NCI-H446 (cell line): ENCODE measurements around the gene KISS1R.
A peak's percentile ranks its signal among the peaks of the same experiment; 100 is the strongest.

Experiments used
- DNase-seq, 2 experiments: peaks; one replicate each; lab custom pipeline; 2025; lab: John Stamatoyannopoulos, UW

Gene KISS1R

DNA sequence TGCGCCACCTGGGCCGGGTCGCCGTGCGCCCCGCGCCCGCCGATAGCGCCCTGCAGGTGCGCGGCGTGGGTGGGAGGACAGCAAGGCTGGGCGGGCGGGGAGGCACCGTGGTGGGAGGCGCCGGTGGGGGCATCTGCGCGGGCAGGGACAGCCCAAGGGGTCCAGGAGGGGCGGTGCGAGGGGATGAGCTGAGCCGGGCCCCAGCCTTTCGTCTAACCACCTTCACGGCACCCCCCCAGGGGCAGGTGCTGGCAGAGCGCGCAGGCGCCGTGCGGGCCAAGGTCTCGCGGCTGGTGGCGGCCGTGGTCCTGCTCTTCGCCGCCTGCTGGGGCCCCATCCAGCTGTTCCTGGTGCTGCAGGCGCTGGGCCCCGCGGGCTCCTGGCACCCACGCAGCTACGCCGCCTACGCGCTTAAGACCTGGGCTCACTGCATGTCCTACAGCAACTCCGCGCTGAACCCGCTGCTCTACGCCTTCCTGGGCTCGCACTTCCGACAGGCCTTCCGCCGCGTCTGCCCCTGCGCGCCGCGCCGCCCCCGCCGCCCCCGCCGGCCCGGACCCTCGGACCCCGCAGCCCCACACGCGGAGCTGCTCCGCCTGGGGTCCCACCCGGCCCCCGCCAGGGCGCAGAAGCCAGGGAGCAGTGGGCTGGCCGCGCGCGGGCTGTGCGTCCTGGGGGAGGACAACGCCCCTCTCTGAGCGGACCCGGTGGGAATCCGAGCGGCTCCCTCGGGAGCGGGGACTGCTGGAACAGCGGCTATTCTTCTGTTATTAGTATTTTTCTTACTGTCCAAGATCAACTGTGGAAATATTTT lies 3.1 kb downstream of the KISS1R start:
- DNase-seq, result no peak

DNA sequence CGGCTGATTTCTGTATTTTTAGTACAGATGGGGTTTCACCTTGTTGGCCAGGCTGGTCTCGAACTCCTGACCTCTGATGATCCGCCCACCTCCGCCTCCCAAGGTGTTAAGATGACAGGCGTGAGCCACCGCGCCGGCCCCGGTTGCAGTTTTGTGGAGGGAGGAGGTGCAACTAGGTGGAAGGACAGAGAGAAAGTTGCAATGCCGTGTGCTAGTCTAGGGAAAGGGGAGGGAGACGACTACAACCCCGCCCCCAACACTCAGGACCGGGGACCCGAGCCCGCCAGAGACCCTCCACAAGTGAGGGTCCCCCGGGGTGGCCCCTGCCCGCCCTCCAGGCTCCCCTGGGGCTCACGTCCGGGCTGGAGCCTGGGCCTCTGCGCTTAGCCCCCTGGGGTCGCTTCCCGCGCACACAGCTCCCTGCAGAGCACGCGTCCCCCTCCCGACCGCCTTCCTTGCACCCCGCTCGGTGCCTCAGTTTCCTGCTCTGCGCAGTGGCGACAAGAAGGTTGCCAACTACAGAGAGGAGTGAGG lies 7.5 kb downstream of the KISS1R start:
- DNase-seq, result no peak

DNA sequence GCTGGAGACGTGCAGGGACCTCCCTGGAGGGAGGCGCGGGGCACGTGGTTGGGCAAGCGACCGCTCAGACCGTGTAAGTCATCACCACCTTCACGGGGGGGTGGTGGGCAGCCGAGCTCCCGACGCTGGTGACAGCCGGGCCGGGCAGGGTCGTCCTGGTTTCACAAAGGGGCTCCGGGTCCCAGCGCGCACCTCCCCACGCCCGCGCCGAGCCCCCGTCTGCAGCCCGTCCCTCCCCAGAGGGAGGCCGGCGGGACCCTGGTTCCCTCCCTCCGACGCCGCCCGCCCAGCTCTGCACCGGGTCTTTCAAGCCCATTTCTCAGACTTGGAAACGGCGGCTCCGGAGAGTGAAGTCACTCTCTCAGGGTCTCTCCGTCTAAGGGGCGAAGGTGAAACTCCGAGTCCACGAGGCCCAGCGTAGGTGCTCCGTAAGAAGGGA lies 8.0 kb downstream of the KISS1R start:
- DNase-seq, result no peak

DNA sequence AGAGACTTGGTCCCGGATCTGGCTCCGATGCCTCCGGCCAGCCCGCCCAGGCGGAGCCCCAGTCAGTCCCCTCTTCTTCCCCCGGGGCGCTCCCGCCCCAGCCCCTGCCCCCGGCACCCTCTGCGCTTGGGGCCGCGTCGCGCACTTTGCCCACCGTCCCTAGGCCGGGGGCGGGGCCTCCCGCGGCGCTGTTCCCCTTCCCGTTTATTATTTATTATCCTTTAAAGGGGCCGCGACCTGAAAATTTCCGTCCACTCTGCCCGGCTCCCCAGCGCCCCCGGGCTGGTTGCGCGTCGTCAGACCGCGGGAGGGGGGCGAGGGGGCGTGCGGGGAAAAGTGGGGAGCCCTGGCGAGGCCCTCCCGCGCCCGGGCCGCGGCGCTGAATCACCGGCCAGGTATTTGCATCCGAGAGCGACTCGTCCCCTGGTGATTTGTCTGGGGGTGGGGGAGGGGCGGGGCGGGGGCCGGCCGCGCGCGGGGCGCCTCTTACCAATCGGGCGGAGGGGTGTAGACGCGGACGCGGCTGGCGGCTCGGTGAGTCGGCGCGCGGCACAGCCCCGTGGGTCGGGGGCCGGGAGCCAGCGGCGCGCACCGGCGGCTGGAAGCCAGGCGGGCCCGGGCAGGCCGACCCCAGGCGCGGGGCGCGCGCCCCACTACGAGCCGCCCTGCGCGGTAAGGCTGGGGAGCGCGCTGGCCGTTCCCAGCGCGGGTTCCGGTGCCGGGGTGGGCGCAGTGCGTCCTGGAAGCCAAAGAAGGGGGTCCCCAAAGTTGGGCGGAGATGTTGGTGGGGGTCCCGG lies 8.6 kb downstream of the KISS1R start, which contains the start of gene ARID3A:
Gene ARID3A, plus strand, starts transcription at position 510 of the 797 bp plus-strand sequence. CDS start 3,494 bp downstream, outside the sequence.
- peak; percentile 79 to 89 for DNase-seq

DNA sequence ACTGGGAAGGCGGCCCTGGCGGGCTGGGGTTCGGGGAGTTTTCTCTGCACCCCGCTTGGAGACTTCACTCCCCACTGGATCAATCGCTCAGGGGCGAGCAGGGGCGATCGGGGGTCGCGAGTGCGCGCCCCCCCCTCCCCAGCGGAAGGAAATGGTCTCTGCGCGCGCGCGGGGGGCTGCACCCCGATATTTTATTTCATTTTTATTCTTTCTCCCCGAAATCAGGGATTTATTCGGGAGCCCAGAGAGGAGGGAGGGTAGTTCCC lies 9.1 kb downstream of the KISS1R start:
- no peak for DNase-seq

DNA sequence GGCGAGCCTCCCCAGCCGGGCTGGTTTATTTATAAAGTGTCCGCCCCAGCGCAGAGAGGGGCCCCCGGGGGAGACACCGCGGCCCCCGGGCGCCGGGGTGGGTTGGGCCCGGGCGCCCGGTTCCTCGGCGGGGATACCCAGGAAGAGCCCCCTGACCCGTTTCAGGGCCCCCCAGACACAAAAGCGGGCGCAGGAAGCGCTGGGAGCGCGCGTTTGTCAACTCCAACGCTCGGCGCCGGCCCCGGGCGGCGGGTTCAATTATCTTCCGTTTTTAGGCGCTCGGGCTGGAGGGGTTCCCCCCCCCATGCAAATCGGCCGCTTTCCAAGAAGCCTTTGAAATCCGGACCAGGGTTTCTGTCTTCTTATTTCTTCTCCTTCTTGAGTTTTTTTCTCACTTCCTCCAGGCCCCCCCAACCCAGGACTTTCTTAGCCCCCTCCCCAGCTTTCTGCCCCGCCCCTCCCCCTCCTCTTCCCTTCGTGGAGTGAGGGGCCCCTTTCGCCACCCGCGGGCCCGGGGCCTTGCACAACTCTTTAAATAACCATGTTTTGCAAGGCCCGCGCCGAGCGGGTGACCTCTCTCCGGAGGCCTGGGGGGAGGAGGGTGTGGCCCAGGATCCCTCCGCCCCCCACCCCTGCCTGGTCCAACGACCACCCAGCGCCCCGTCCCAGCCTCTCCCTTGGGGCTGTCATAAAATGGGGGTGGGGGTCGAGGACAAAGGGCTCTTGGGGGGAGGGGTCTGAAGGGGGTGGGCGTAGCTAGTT lies 9.6 kb downstream of the KISS1R start:
- DNase-seq, result peak in 1 of 2 experiments; percentile 40

DNA sequence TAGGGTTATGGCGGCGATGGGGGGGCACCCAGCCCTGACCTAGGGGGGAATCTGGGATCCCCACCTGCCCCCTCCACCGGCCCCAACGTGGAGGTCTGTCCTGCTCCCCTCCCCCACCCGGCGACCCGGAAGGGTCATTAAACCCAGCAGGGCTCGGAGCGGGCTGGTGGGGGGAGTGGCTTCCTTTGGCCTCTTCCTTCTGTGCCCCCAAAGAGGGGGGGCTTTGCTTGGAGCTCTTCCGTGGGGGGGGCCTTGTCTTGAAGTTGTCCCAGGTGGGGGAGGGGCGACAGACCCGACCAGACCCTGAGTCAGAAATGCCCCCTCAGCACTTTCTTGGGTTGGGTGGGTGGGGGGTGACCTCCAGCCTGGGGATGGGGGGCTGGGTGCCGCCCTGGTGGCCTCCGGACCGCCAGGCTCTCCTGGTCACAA lies 10.2 kb downstream of the KISS1R start:
- DNase-seq, result no peak

DNA sequence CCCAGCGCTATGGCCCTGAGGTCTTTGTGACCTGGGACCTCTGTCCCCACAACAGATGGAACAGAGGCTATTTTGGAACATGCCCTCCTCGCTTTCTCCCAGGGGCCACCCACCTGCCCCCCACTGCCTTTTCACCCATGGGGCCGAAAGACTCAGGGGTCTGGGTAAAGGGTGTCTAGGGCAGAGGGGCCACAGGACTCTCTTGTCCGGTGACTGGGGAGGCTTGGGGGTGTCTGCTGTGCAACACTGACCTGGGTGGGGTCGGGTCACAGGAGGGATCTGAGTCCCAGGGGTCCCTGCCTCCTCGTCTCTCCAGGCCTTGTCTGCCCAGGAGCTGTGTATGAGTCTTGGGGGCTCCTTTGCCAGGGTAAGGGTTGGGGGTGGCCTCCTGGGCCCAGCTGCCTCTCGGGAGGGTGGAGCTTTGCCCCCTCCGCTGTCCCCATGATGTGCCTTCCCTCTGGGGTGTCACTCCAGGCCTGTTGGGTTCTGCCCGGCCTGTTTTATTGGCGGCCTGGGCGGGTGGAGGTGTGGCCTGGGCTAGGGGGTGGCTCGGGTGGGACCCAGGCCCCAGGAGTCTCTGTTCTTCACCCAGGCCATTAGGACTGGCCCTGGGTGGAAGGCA lies 10.8 kb downstream of the KISS1R start:
- DNase-seq, result no peak

DNA sequence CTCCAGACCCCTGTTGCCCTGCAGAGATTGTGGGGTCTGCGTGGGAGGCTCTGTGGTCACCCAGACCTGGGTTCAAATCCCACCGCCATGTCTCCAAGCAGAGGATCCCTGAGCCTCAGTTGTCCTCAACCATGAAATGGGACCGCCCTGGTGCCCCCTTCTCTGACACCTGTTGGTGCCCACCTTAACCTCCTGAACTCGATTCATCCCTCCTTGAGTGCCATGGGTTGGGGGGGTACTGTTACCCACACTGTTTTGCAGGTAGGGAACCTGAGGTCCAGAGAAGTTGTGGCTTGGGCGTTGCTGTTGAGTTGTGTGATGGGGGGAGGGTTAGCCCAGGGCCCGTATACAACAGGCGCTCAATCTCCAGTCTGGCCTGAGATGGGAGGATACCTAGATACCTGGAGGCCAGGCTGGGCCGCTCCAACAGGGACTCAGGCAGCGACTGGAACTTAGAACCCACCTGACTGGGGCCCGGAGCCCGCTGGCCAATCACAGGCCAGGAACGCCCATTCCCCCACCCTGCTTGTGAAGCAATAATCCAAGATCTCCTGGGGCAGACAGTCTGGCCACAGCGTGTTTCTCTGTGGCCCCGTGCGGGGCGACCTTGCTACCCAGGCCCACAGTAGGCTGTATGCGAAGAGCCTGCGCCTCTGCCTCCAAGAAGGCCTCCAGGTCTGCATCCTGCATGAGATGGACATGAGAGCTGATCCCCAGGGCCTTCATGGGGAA lies 11.5 kb downstream of the KISS1R start:
- no peak for DNase-seq

DNA sequence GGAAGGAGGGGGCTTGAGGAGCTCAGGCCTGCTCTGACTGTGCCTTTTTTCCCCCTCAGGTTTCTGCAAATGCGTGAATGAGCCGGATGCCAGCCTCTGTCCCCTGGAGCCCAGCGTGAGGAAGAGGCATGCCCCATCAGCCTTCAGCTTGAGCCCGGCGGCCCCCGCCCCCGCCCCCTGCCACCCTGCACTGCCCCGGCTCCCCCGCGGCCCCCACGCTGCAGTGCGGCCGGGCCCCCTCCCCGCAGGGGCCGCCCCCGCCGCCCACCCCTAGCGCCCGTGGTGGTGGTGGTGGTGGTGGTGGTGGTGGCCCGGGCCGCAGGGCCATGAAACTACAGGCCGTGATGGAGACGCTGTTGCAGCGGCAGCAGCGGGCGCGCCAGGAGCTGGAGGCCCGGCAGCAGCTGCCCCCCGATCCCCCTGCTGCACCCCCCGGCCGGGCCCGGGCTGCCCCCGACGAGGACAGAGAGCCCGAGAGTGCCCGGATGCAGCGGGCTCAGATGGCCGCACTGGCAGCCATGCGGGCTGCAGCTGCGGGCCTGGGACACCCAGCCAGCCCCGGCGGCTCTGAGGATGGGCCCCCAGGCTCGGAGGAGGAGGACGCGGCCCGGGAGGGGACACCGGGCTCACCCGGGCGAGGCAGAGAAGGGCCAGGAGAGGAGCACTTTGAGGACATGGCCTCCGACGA lies 12.2 kb downstream of the KISS1R start:
- no peak for DNase-seq

DNA sequence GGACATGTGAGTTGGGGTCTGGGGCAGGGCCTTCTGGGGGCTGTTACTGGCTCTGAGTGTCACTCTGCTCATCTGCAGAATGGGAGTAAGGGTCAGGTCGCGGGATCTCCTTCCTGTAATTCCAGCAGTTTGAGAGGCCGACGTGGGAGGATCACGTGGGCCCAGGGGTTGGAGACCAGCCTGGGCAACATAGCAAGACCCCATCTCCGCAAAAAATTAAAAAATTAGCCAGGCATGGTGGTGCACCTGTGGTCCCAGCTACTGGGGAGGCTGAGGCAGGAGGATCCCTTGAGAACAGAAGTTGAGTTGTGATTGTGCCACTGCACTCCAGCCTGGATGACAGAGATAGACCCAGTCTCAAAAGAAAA lies 12.7 kb downstream of the KISS1R start:
- DNase-seq, result no peak

DNA sequence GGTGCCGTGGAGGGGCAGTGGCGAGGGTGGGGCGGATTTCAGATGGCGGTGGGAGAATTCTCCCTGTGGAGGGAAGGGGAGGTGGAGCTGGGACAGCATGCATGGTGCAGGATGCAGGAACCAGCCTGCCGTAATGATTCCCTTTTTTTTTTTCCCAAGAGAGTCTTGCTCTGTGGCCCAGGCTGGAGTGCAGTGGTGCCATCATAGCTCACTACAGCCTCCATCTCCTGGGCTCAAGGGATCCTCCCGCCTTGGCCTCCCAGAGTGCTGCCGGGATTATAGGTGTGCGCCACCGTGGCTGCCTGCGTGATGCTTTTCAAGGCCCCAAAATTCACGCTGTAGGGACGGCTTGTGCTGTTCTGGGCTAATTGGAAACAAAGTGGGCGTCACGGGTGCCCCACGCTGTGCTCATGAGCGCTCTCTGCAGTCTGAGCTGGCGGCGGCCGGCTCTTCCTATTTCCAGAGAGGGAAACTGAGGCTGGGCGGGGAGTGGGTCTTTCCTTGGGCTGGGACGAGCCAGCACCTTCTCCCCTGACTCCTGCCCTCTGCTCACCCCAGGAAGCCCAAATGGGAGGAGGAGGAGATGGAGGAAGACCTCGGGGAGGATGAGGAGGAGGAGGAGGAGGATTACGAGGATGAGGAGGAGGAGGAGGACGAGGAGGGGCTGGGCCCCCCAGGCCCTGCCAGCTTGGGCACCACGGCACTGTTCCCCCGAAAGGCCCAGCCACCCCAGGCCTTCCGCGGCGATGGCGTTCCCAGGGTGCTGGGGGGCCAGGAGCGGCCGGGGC lies 14.9 kb downstream of the KISS1R start:
- DNase-seq, result no peak

DNA sequence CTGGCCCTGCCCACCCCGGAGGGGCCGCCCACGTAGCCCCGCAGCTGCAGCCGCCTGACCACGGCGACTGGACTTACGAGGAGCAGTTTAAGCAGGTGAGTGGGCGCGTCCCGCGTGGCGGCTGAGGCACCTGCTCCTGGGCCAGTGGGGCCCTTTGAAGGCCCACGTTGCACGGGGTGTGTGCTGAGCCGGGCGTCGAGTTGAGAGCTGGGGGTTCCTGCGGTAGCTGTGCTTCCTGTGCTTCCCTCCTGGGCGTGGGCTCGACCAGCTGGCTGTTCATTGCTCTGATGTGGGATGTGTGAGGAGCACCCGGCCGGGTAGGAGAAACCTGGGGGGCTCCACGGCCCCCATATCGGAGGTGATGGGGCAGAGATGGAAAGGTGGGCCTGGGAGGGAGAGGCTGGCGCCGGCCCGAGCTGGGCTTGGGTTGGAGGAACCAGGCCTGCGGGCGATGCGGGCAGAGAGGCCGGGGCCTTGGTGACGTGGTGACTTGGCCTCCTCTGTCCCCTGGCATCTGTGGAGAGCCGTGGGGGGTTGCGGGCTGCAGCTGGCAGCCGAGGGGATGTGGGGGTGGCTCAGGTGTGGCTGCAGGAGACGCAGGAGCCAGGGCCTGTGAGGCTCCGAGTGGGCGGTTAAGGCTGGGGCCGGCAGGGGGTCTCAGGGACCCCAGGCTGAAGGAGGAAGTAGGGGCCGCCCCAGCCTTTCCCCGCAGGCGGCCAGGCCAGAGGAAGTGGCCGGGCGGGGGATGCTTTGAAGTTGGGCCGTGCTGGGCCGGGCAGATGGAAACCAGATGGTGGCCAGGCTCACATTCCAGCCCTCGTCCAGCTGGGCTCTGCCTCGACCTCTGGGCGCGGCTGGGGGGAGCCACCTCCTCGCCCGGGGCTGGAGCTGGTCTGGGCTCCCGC lies 15.8 kb downstream of the KISS1R start:
- no peak for DNase-seq

DNA sequence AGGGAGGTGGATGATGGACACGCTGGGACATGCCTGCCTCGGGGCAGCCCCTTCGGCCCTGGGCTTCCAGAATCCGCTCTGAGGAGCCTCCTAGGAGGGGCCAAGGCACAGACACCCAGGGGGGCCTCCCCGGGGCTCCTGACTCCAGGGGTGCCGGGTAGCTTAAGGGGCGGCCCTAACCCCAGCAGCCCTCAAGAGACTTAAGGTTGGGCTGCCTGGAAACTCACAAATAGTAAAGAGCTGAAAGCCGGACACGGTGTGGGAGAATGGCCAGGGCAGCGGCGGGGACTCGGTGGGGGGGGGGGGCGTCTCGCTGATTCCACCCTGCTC lies 16.4 kb downstream of the KISS1R start:
- DNase-seq, result no peak

DNA sequence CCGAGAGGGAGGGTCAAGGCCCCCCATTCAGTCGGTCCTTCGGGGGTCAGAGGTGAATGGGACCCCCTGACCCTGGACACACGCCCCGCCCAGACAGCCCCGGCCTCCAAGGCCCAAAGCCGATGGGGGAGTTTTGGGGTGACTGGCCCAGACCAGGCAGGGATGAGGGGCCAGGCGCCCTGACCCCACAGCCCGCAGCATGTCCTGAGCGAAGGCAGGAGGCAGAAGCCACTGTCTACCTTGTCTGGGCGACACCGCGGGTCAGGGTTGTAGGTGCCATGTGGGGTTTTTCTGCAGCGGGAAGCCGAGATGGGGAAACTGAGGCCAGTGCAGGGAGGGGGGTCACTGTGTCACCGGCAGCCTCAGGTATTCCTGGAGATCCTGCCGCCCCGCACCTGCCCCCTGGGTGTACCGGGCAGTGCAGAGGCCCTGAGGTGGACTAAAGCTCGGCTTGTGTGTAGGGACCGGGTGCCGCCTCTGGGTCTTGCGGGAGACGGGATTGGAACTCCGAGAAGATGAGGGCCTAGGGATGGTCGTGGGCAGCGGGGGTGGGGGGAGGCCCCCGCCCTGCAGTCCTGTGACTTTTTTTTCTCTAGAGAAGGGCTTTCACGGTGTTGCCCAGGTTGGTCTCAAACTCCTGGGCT lies 17.2 kb downstream of the KISS1R start:
- DNase-seq, result no peak

DNA sequence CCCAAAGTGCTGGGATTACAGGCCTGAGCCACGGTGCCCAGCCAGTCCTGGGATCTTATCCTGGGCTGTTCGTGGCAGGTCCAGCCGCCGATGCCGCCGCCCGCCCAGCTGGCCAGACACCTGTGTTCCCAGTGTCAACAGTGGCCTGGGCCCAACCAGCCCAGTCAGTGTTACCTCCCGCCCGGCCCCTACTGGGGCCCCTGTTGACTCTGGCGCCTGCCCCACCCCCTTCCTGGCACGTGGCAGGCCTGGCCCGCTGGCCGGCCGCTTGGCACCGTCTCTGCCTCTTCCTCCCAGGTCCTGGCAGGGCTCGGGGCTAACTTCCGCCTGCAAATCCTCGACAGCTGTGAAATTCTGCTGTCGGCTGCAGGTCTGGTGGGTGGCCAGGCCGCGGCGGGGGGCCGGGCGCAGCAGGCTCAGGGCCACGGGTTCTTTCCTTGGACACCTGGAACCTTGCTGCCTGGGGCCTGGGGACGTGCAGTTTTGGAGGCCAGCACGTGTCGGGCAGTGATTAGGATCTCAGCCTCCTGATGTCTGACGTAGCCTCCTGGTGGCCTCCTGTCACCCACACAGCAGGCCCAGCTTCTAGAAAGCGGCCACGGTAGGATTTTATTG lies 17.8 kb downstream of the KISS1R start:
- peak; percentile 69 to 95 for DNase-seq

DNA sequence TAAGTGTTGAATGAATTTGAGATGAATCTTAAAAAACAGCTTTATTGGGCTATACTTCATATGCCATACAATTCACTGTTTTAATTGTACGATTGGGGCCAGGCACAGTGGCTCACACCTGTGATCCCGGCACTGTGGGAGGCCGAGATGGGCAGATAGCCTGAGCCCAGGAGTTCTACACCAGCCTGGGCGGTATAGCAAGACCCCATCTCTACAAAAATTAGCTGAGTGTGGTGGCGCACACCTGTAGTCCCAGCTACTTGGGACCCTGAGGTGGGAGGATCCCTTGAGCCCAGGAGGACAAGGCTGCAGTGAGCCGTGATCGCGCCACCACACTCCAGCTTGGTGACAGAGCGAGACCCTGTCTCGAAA lies 19.0 kb downstream of the KISS1R start:
- DNase-seq, result no peak

DNA sequence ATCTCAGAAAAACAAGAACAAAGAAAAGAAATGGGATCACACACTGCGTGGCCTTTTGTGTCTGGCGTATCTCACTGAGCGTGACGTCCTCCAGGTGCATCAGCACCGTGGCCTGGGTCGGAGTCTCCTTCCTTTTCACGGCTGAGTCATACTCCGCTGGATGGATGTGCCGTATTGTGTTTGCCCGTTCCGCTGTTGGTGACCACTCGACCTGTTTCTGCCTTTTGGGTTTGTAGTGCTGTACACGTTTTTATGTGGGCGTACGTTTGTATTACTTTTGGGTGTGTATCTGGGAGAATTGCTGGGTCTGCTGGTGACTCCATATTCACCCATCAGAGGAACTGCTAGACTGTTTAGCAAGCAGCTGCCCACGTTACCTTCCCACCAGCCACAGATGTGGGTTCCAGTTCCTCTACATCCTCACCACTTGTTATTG lies 20.1 kb downstream of the KISS1R start:
- no peak for DNase-seq
